Left lung (tissue), 10 donors: Measurements from ENCODE around the gene NCK2. TPM values are rescaled to one million over a fixed set of nuclear protein-coding genes. Genes with fewer than 3 reads are reported as not detected.

Source experiments
- ATAC-seq: fragments of 200-7000 bp; cut with Tn5 transposase; one replicate; pipeline ENCODE4 v1.9.1; 2020; ENCODE audit warnings: moderate library complexity
- DNase-seq, 4 donors: peaks; one replicate each; pipeline ENCODE4 v3.0.0-alpha.2; 2013 to 2020
- H3K27ac ChIP-seq, 2 donors: fragments of 200-600 bp; sonication (generic) in 1 of 2; one replicate each; pipeline versions ENCODE4 v1.5.0 to v1.8.0; 2020 to 2021
- H3K27me3 ChIP-seq, 2 donors: fragments of 200-600 bp; sonication (generic) in 1 of 2; one replicate each; pipeline versions ENCODE4 v1.5.0 to v1.8.0; 2020 to 2021
- H3K36me3 ChIP-seq, 2 donors: fragments of 200-600 bp; sonication (generic) in 1 of 2; one replicate each; pipeline versions ENCODE4 v1.5.0 to v1.8.0; 2020 to 2021
- H3K4me1 ChIP-seq, 2 donors: fragments of 200-600 bp; one replicate each; pipeline ENCODE4 v1.8.0; 2021
- H3K4me3 ChIP-seq, 2 donors: fragments of 200-600 bp; sonication (generic) in 1 of 2; one replicate each; pipeline versions ENCODE4 v1.5.0 to v1.8.0; 2020 to 2021; ENCODE audit warnings: mild to moderate bottlenecking in 1 of 2
- H3K9me3 ChIP-seq, 2 donors: fragments of 200-600 bp; sonication (generic) in 1 of 2; one replicate each; pipeline versions ENCODE4 v1.5.0 to v1.8.0; 2020 to 2021
- intact Hi-C, 2 donors: fragments of 100-400 bp; cut with DNase I; formaldehyde crosslinking; loops; one replicate each; pipeline versions ENCODE4 v1.11.2 to v1.14.2; 2022
- polyA plus RNA-seq, 6 donors: library from polyadenylated mRNA; unstranded; fragments of 120-200 nt; gene quantifications; one replicate each; pipeline ENCODE4 v1.2.1, GENCODE V29; 2013; ENCODE audit not compliant: insufficient read length in 6 of 6
- total RNA-seq, 2 donors: library from RNA; stranded (reverse); fragmentation: NEBNext Ultra II Directional; extraction: Animal tissue kit (Norgen Biotek cat#: 25700); gene quantifications; one replicate each; pipeline ENCODE4 v1.2.1, GENCODE V29; 2021
- TF ChIP-seq, protein P1 (sequence below), 2 donors: fragments of 200-600 bp; sonication (generic) in 1 of 2; IDR thresholded peaks; one replicate each; pipeline versions ENCODE4 v1.5.0 to v1.8.0; 2021; ENCODE audit warnings: antibody characterized with exemption in 2 of 2
- donor health status: DM: no; HTN: yes; CAD: no.
- donor health status: DM: no; HTN: no; CAD: no.

Gene NCK2
- total and polyA plus RNA-seq, 8 donors, result 37.6 to 88.5 (median 71.7) TPM

DNA sequence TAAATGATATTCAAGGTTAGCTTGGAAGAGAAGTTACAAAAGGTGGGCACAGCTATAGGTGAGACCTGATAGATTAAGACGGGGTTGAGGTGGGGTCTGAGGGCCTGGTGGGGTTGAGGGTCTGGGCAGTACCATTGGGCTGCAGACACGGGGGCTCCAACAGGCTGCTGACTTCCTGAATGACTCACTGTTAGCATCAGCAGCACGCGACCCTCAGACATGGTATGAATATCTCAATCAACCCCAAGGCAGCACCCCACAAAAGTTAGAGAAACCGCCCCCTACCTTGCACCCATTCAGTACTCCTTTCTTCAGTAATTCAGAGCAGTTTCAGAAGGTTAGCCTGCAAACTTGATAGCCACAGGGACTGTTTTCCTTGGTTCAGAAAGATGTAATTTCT lies 10.8 kb upstream of the NCK2 start:
- H3K4me1 ChIP-seq, result no peaks in the 10 kb centered on the region
- no peak overlapping the region for H3K27ac ChIP-seq
- intact Hi-C loops, result no loop called here
- H3K9me3 ChIP-seq, result no peaks in the 10 kb centered on the region
- no peaks in the 10 kb centered on the region for H3K27me3 ChIP-seq
- no peak for DNase-seq
- no peak for ATAC-seq
- no peaks in the 10 kb centered on the region for H3K36me3 ChIP-seq
- TF ChIP-seq, protein P1, sequence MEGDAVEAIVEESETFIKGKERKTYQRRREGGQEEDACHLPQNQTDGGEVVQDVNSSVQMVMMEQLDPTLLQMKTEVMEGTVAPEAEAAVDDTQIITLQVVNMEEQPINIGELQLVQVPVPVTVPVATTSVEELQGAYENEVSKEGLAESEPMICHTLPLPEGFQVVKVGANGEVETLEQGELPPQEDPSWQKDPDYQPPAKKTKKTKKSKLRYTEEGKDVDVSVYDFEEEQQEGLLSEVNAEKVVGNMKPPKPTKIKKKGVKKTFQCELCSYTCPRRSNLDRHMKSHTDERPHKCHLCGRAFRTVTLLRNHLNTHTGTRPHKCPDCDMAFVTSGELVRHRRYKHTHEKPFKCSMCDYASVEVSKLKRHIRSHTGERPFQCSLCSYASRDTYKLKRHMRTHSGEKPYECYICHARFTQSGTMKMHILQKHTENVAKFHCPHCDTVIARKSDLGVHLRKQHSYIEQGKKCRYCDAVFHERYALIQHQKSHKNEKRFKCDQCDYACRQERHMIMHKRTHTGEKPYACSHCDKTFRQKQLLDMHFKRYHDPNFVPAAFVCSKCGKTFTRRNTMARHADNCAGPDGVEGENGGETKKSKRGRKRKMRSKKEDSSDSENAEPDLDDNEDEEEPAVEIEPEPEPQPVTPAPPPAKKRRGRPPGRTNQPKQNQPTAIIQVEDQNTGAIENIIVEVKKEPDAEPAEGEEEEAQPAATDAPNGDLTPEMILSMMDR (IDR thresholded peaks at IDR 0.05), result no peak
- no peak overlapping the region for H3K4me3 ChIP-seq

DNA sequence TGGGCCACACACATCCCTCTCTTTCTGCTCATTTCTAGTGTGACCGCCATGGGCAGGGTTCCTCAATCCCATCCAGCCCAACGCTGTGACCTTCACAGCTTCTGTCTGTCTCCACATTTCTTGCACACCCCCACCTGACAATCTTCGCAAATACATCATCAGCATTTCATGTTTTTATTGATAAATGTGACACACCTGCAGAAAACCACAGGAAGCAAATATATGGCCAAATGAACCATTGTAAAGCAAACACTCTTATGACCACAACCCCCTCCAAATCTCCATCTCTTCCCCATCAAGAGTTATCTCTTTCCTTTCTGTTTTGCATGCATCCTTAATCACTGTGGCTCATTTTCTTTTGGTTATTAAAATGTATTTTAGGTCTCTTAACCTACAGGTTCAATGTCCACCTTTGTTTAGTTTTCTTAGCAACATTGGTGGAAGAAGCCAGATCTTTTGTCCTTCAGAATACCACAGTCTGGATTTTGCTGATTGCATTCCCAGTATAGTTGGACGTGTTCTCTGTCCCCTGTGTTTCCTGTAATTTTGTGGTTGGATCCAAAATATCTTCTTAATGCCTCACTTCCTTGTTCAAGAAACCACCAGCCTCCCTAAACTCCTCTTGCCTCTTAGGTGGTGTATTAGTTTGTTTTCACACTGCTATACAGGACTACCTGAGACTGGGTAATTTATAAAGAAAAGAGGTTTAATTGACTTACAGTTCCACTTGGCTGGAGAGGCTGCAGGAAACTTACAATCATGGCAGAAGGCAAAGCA lies 9.8 kb upstream of the NCK2 start:
- no peaks in the 10 kb centered on the region for H3K4me1 ChIP-seq
- no peaks in the 10 kb centered on the region for H3K27me3 ChIP-seq
- DNase-seq (no peak), ATAC-seq (no peak)
- no peak overlapping the region for H3K27ac ChIP-seq
- intact Hi-C loops, result no loop called here
- TF ChIP-seq, protein P1 (IDR thresholded peaks at IDR 0.05), result no peak
- H3K4me3 ChIP-seq, result no peak overlapping the region
- H3K36me3 ChIP-seq, result no peaks in the 10 kb centered on the region
- H3K9me3 ChIP-seq, result no peaks in the 10 kb centered on the region

DNA sequence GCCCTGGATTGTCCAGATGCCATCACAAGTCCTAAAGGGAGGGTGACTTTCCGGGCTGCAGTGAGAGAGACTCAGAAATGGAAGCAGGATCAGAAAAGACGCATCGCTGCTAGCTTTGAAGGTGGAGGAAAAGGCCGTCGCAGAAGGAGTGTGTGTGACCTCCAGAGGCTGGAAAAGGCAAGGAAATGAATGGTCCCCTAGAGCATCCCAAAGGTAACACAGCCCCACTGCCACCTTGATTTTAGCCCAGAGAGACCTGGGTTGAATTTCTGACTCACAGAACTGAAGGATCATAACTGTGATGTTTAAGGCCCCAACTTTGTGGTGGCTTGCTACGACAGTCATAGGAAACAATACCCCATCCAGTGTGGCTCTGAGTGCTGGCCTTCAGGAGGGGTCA lies 8.6 kb upstream of the NCK2 start:
- ATAC-seq (no peak), DNase-seq (no peak)
- Histone ChIP-seq H3K4me3 (no peak overlapping the region), H3K27ac (no peak overlapping the region), H3K9me3 (no peaks in the 10 kb centered on the region), H3K27me3 (no peaks in the 10 kb centered on the region), H3K4me1 (no peaks in the 10 kb centered on the region), H3K36me3 (no peaks in the 10 kb centered on the region)
- TF ChIP-seq, protein P1 (IDR thresholded peaks at IDR 0.05), result no peak
- intact Hi-C loops, result no loop called here

DNA sequence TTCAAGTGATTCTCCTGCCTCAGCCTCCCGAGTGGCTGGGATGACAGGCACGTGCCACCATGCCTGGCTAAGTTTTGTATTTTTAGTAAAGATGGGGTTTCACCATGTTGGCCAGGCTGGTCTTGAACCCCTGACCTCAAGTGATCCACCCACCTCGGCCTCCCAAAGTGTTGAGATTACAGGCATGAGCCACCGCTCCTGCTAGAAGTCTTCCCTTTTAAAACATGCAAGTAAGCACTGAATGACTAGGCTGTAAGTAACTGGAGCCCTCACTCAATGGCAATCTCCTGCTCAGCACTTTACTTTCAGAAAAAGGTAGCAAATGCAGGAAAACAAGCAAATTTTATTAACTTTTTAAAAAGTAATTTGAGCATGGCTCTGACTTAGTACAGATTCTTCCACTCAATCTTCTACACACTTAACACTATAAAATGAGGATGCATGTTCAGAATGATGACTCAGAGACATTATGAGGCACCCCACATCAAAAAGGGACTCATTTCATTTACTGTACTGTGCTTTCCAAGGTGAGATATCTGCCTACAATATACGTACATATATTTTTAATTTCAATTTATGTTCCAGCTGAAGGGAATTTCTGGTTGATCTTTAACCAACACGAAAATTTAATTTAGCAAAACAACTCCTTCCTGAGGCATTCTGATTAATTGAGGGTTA lies 6.6 kb upstream of the NCK2 start:
- Histone ChIP-seq H3K27ac (peak overlapping the region in 1 of 2 donors; percentile 20), H3K4me1 (no peaks in the 10 kb centered on the region), H3K27me3 (no peaks in the 10 kb centered on the region), H3K4me3 (no peak overlapping the region), H3K36me3 (no peaks in the 10 kb centered on the region), H3K9me3 (no peaks in the 10 kb centered on the region)
- TF ChIP-seq, protein P1 (IDR thresholded peaks at IDR 0.05), result no peak
- intact Hi-C loops, result no loop called here
- DNase-seq, result no peak
- ATAC-seq, result no peak

DNA sequence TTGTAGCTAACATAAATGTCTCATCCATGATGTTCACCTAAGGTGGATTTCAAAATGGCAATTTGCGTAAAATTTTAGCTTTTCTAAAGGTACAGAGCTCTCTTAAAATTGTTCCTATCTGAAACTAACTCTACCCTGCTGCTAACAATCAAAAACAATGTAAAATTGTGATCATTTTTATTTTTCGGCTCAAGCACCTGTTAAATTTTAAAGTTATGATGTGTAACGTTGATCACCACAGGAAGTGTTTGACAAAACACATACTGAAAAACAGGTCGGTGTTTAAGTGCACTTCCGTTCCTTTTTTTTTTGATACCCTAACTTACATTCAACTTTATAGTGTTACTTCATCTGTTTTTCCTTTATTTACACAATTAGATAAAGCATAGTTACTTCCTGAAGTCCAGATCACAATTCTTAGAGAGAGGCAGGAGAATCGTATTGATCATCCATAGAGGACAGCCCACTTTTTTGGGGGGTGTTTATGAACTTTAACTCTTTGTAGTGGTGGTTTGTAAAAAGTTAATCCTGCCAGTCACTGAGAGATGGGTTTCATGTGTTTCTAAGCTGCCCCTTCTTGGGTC lies 6.0 kb upstream of the NCK2 start:
- DNase-seq (no peak), ATAC-seq (no peak)
- peak overlapping the region; percentile 11 to 20 for H3K27ac ChIP-seq
- H3K9me3 ChIP-seq, result no peaks in the 10 kb centered on the region
- H3K27me3 ChIP-seq, result no peaks in the 10 kb centered on the region
- intact Hi-C loops, result no loop called here
- H3K36me3 ChIP-seq, result no peaks in the 10 kb centered on the region
- peaks cover 0 to 2% of the 10 kb centered on the region in 2 donors for H3K4me1 ChIP-seq
- no peak overlapping the region for H3K4me3 ChIP-seq
- TF ChIP-seq, protein P1 (IDR thresholded peaks at IDR 0.05), result no peak
